Bone marrow (tissue), 2 donors: ENCODE measurements around the gene ANHX.
"Not testable (repeated sequence)": the region's sequence is repeated elsewhere in the genome, so short reads cannot be mapped to it uniquely, and the experiment has no call there.

ENCODE experiments used
- DNase-seq, 2 donors: peaks; one replicate each; lab custom pipeline; 2025; lab: John Stamatoyannopoulos, UW

Gene ANHX

GRCh38 chr12:133235401-133236112 lies at the start of gene ANHX:
Gene ANHX (minus strand): TSS chr12:133235877. CDS start chr12:133234356, 1,521 bp downstream.
- DNase-seq: no peak

- not testable (repeated sequence) for DNase-seq
Observed at GRCh38 chr12:133264668-133265067, 29.0 kb upstream of the ANHX start.

GRCh38 chr12:133264173-133264572 lies 28.5 kb upstream of the ANHX start:
- DNase-seq: no peak

- DNase-seq: no peak
Observed at GRCh38 chr12:133256321-133256720, 20.6 kb upstream of the ANHX start.

GRCh38 chr12:133255833-133256232 lies 20.2 kb upstream of the ANHX start:
- DNase-seq: not testable (repeated sequence)

- DNase-seq: no peak
Observed at GRCh38 chr12:133251732-133252131, 16.1 kb upstream of the ANHX start.

GRCh38 chr12:133236556-133236955 lies 879 bp upstream of the ANHX start:
- no peak for DNase-seq

- DNase-seq: no peak
Observed at GRCh38 chr12:133236144-133236543, 467 bp upstream of the ANHX start.

- DNase-seq: no peak
Observed at GRCh38 chr12:133234971-133235370, 706 bp downstream of the ANHX start.

GRCh38 chr12:133233993-133234564 lies 1.6 kb downstream of the ANHX start:
- no peak for DNase-seq

- no peak for DNase-seq
Observed at GRCh38 chr12:133233006-133233405, 2.7 kb downstream of the ANHX start.

GRCh38 chr12:133231001-133231400 lies 4.7 kb downstream of the ANHX start:
- no peak for DNase-seq

- no peak for DNase-seq
Observed at GRCh38 chr12:133227281-133227852, 8.3 kb downstream of the ANHX start.

GRCh38 chr12:133226690-133227089 lies 9.0 kb downstream of the ANHX start:
- DNase-seq: no peak

- no peak for DNase-seq
Observed at GRCh38 chr12:133225527-133225926, 10.2 kb downstream of the ANHX start.

GRCh38 chr12:133222211-133222610 lies 13.5 kb downstream of the ANHX start:
- no peak for DNase-seq

GRCh38 chr12:133221241-133221640 lies 14.4 kb downstream of the ANHX start:
- DNase-seq: no peak

GRCh38 chr12:133220521-133220920 lies 15.2 kb downstream of the ANHX start:
- DNase-seq: no peak

- no peak for DNase-seq
Observed at GRCh38 chr12:133217219-133217618, 18.5 kb downstream of the ANHX start.

GRCh38 chr12:133215724-133216123 lies 20.0 kb downstream of the ANHX start:
- no peak for DNase-seq

GRCh38 chr12:133206390-133206789 lies 29.3 kb downstream of the ANHX start:
- no peak for DNase-seq

- DNase-seq: no peak
Observed at GRCh38 chr12:133204264-133204603, 31.4 kb downstream of the ANHX start.
